ENCODE measurements around the gene PTP4A2. TPM values are rescaled to one million over a fixed set of nuclear protein-coding genes. Genes with fewer than 3 reads are reported as not detected.
A peak's percentile ranks its signal among the peaks of the same experiment; 100 is the strongest.

PTP4A2 gene
- 205 TPM for polyA plus RNA-seq (ENCODE audit: insufficient read length)

GRCh38 chr1:31938184-31938975 lies at the start of gene PTP4A2:
PTP4A2 (minus strand) TSS chr1:31938368; CDS start chr1:31919065, 19,303 bp downstream.
- DNase-seq, result peak; percentile 95

GRCh38 chr1:31987135-31987619 lies 49.0 kb upstream of the PTP4A2 start:
- no peak for DNase-seq

GRCh38 chr1:31985430-31985829 lies 47.3 kb upstream of the PTP4A2 start:
- no peak for DNase-seq

GRCh38 chr1:31984419-31985347 lies 46.5 kb upstream of the PTP4A2 start:
- no peak for DNase-seq

- no peak for DNase-seq
Measured at GRCh38 chr1:31981972-31982371, 43.8 kb upstream of the PTP4A2 start.

GRCh38 chr1:31981456-31981839 lies 43.3 kb upstream of the PTP4A2 start:
- DNase-seq, result no peak

- no peak for DNase-seq
Measured at GRCh38 chr1:31980835-31981455, 42.8 kb upstream of the PTP4A2 start.

- DNase-seq, result no peak
Measured at GRCh38 chr1:31978843-31979400, 40.8 kb upstream of the PTP4A2 start.

- no peak for DNase-seq
Measured at GRCh38 chr1:31977385-31978131, 39.4 kb upstream of the PTP4A2 start.

- DNase-seq, result no peak
Measured at GRCh38 chr1:31976401-31976800, 38.2 kb upstream of the PTP4A2 start.

- DNase-seq, result no peak
Measured at GRCh38 chr1:31970873-31971272, 32.7 kb upstream of the PTP4A2 start.

- no peak for DNase-seq
Measured at GRCh38 chr1:31961536-31961935, 23.4 kb upstream of the PTP4A2 start.

- no peak for DNase-seq
Measured at GRCh38 chr1:31959521-31960340, 21.6 kb upstream of the PTP4A2 start.

GRCh38 chr1:31957701-31958674 lies 19.8 kb upstream of the PTP4A2 start:
- no peak for DNase-seq

GRCh38 chr1:31955917-31956736 lies 18.0 kb upstream of the PTP4A2 start:
- peak; percentile 75 for DNase-seq

- peak; percentile 82 for DNase-seq
Measured at GRCh38 chr1:31954607-31955283, 16.6 kb upstream of the PTP4A2 start.

- DNase-seq, result no peak
Measured at GRCh38 chr1:31952825-31953220, 14.7 kb upstream of the PTP4A2 start.

- DNase-seq, result no peak
Measured at GRCh38 chr1:31951276-31951675, 13.1 kb upstream of the PTP4A2 start.

Data from hindlimb muscle (tissue), 1 donor.